HG03135 (cell line): ENCODE data around the gene XXYLT1.

ENCODE experiments used
- ATAC-seq: cut with Tn5 transposase; IDR thresholded peaks from one replicate; pipeline ENCODE4 v1.9.1; 2021; ENCODE audit warnings: mild to moderate bottlenecking, moderate library complexity; ENCODE audit not compliant: unreplicated experiment

Gene XXYLT1

GRCh38 chr3:195155570-195156241 lies 115.3 kb downstream of the XXYLT1 start:
- no peak for ATAC-seq

- no peak for ATAC-seq
These were observed 116.0 kb downstream of the XXYLT1 start for GRCh38 chr3:195154793-195155535.

- no peak for ATAC-seq
These were observed 116.7 kb downstream of the XXYLT1 start for GRCh38 chr3:195154111-195154791.

- no peak for ATAC-seq
These were observed 117.3 kb downstream of the XXYLT1 start for GRCh38 chr3:195153653-195154052.

GRCh38 chr3:195153130-195153529 lies 117.8 kb downstream of the XXYLT1 start:
- ATAC-seq, result no peak

GRCh38 chr3:195151866-195152541 lies 119.0 kb downstream of the XXYLT1 start:
- ATAC-seq, result no peak

GRCh38 chr3:195151402-195151801 lies 119.6 kb downstream of the XXYLT1 start:
- no peak for ATAC-seq

GRCh38 chr3:195150181-195151118 lies 120.5 kb downstream of the XXYLT1 start:
- ATAC-seq, result peak; percentile 32

- no peak for ATAC-seq
These were observed 121.5 kb downstream of the XXYLT1 start for GRCh38 chr3:195149292-195150030.

- no peak for ATAC-seq
These were observed 122.4 kb downstream of the XXYLT1 start for GRCh38 chr3:195148549-195148948.

GRCh38 chr3:195147649-195148080 lies 123.3 kb downstream of the XXYLT1 start:
- ATAC-seq, result peak; percentile 71

GRCh38 chr3:195146131-195146530 lies 124.8 kb downstream of the XXYLT1 start:
- no peak for ATAC-seq

- no peak for ATAC-seq
These were observed 125.4 kb downstream of the XXYLT1 start for GRCh38 chr3:195145579-195145978.

- no peak for ATAC-seq
These were observed 127.7 kb downstream of the XXYLT1 start for GRCh38 chr3:195143221-195143620.

GRCh38 chr3:195142519-195142918 lies 128.4 kb downstream of the XXYLT1 start:
- no peak for ATAC-seq

GRCh38 chr3:195140816-195141793 lies 129.9 kb downstream of the XXYLT1 start:
- no peak for ATAC-seq

- ATAC-seq, result no peak
These were observed 130.5 kb downstream of the XXYLT1 start for GRCh38 chr3:195140410-195140809.

GRCh38 chr3:195139876-195140240 lies 131.1 kb downstream of the XXYLT1 start:
- no peak for ATAC-seq
